ENCODE results near the gene GNA12. TPM values are rescaled to one million over a fixed set of nuclear protein-coding genes. Genes with fewer than 3 reads are reported as not detected.

Gene GNA12
- total and polyA plus RNA-seq, 2 of the 4 experiments (the other 2 are of a cell fraction), result 14.3 to 93.9 TPM

DNA sequence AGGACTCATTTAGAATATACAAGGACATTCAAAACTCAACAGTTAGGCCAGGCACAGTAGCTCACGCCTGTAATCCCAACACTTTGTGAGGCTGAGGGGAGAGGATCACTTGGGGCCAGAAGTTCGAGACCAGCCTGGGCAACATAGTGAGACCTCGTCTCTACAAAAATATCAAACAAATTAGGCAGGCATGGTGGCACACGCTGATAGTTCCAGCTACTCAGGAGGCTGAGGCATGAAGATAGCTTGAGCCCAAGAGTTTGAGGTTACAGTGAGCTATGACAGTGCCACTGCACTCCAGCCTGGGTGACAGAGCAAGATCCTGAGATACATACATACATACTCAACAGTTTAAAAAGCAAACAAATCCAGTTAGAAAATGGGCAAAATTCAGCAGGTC lies 44.9 kb downstream of the GNA12 start:
- intact Hi-C loops (cut with micrococcal nuclease) (loop anchor here (5.0 kb wide), 1 partner anchor 37 kb away; no protein-coding TSS in a partner anchor), dilution Hi-C loops (cut with HindIII; ENCODE audit: low sequenced_read_pairs, unreplicated experiment) (no loop called here), in situ Hi-C loops (cut with MboI; ENCODE audit: low sequenced_read_pairs) (no loop called here)
- DNase-seq (no peak), ATAC-seq (ENCODE audit: low read depth) (no peak)
- H2AK9ac ChIP-seq (replicated peaks; ENCODE audit: low read depth, low read length, poor library complexity), result no peak overlapping the region
- no peak overlapping the region for H3K27ac ChIP-seq (ENCODE audit: insufficient read depth, low read length)
- no peaks in the 10 kb centered on the region for H3K27me3 ChIP-seq (ENCODE audit: control insufficient read depth, insufficient read depth, low read length)
- peak overlapping the region; percentile 50; the same call in 1 of the 2 replicates for H3K4ac ChIP-seq (ENCODE audit: low read depth, low read length)
- H2BK5ac ChIP-seq (ENCODE audit: low read depth, low read length, poor library complexity, severe bottlenecking), result no peak overlapping the region
- ChIA-PET POLR2A (ENCODE audit: unreplicated experiment) (no interaction called here), CTCF (interaction anchor here (0.7 to 1.2 kb wide), 3 partner anchors 14 to 1948 kb away, joined by 3 read pairs; no protein-coding TSS in a partner anchor)
- TF ChIP-seq RAD21 (IDR thresholded peaks at IDR 0.05; ENCODE audit: low read length), result no peak
- no peak for TF ChIP-seq NFE2L2 (IDR thresholded peaks at IDR 0.05; ENCODE audit: low read depth, low read length)
- no peak for TF ChIP-seq FOS (IDR thresholded peaks at IDR 0.05; ENCODE audit: low read depth, low read length)
- TF ChIP-seq RFX5 (IDR thresholded peaks at IDR 0.05; ENCODE audit: low read depth, low read length), result no peak
- TF ChIP-seq CHD1 (IDR thresholded peaks at IDR 0.05; ENCODE audit: low read depth, low read length), result no peak
- no peak for TF ChIP-seq SMC3 (IDR thresholded peaks at IDR 0.05; ENCODE audit: low read depth, low read length)
- no peak for TF ChIP-seq RCOR1 (IDR thresholded peaks at IDR 0.05; ENCODE audit: insufficient replicate concordance, low read length)
- TF ChIP-seq, protein P1, sequence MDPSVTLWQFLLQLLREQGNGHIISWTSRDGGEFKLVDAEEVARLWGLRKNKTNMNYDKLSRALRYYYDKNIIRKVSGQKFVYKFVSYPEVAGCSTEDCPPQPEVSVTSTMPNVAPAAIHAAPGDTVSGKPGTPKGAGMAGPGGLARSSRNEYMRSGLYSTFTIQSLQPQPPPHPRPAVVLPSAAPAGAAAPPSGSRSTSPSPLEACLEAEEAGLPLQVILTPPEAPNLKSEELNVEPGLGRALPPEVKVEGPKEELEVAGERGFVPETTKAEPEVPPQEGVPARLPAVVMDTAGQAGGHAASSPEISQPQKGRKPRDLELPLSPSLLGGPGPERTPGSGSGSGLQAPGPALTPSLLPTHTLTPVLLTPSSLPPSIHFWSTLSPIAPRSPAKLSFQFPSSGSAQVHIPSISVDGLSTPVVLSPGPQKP (IDR thresholded peaks at IDR 0.05; ENCODE audit: borderline replicate concordance, low read depth, low read length), result no peak
- TF ChIP-seq MAFK (IDR thresholded peaks at IDR 0.05; ENCODE audit: low read depth, low read length), result no peak
- TF ChIP-seq, protein P2, sequence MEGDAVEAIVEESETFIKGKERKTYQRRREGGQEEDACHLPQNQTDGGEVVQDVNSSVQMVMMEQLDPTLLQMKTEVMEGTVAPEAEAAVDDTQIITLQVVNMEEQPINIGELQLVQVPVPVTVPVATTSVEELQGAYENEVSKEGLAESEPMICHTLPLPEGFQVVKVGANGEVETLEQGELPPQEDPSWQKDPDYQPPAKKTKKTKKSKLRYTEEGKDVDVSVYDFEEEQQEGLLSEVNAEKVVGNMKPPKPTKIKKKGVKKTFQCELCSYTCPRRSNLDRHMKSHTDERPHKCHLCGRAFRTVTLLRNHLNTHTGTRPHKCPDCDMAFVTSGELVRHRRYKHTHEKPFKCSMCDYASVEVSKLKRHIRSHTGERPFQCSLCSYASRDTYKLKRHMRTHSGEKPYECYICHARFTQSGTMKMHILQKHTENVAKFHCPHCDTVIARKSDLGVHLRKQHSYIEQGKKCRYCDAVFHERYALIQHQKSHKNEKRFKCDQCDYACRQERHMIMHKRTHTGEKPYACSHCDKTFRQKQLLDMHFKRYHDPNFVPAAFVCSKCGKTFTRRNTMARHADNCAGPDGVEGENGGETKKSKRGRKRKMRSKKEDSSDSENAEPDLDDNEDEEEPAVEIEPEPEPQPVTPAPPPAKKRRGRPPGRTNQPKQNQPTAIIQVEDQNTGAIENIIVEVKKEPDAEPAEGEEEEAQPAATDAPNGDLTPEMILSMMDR (conservative IDR thresholded peaks at IDR 0.05; ENCODE audit: low read depth, low read length), result no peak
- TF ChIP-seq, protein P3, sequence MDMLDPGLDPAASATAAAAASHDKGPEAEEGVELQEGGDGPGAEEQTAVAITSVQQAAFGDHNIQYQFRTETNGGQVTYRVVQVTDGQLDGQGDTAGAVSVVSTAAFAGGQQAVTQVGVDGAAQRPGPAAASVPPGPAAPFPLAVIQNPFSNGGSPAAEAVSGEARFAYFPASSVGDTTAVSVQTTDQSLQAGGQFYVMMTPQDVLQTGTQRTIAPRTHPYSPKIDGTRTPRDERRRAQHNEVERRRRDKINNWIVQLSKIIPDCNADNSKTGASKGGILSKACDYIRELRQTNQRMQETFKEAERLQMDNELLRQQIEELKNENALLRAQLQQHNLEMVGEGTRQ (IDR thresholded peaks at IDR 0.05; ENCODE audit: low read depth, low read length), result no peak
- H3K18ac ChIP-seq (ENCODE audit: low read depth, low read length), result no peak overlapping the region
- peak overlapping the region; percentile 12; the same call in 1 of the 2 replicates for H3K14ac ChIP-seq (replicated peaks; ENCODE audit: low read depth, low read length)
- H2BK120ac ChIP-seq (ENCODE audit: low read depth, low read length), result no peak overlapping the region
- H4K8ac ChIP-seq (ENCODE audit: low read depth in 2 of 2, low read length in 2 of 2), result peak overlapping the region in 1 of 2 experiments; percentile 18; a peak in 1 of 4 replicates
- no peak overlapping the region for H2AFZ ChIP-seq (replicated peaks; ENCODE audit: low read length, poor library complexity)
- no peak overlapping the region for H2BK20ac ChIP-seq (ENCODE audit: low read depth, low read length)
- H2AK5ac ChIP-seq (ENCODE audit: low read depth, low read length), result peak overlapping the region; percentile 5; the same call in 1 of the 2 replicates
- no peaks in the 10 kb centered on the region for H3K9me3 ChIP-seq (ENCODE audit: control insufficient read depth, insufficient read depth, low read length)
- H3K36me3 ChIP-seq (ENCODE audit: control insufficient read depth, insufficient read depth, low read length), result peaks cover 6% of the 10 kb centered on the region
- 100% methylated on average over 1 of the region's 4 CpGs; no CpG with 5 or more reads in 1 of the 2 experiments for WGBS, 2 experiments (ENCODE audit: extremely low coverage in 2 of 2, insufficient read length in 1 of 2)
- no peak overlapping the region for H4K91ac ChIP-seq (ENCODE audit: insufficient read depth, low read depth, low read length)
- H3K56ac ChIP-seq (ENCODE audit: extremely low read depth, insufficient read depth, low read length), result no peak overlapping the region
- peaks cover 29% of the 10 kb centered on the region for H3K4me1 ChIP-seq (ENCODE audit: control insufficient read depth, insufficient read depth, low read length)
- H3K23ac ChIP-seq (ENCODE audit: low read depth, low read length), result no peak overlapping the region
- no peak overlapping the region for H3K4me3 ChIP-seq (ENCODE audit: insufficient read depth, low read depth, low read length)
- peaks cover 51 to 79% of the 10 kb centered on the region in 2 experiments for H3K79me1 ChIP-seq (ENCODE audit: low read depth in 1 of 2, low read length in 2 of 2)
- BruUV-seq (replicated peaks), result no TSS peak
- H4K20me1 ChIP-seq (ENCODE audit: insufficient read depth, low read length), result peaks cover 11% of the 10 kb centered on the region; the same call in 1 of the 2 replicates
- no peak overlapping the region for H2BK15ac ChIP-seq (ENCODE audit: low read depth, low read length)
- peaks cover 41% of the 10 kb centered on the region for H3K9me1 ChIP-seq (ENCODE audit: insufficient read depth, low read length)
- H3K9ac ChIP-seq (ENCODE audit: low read depth, low read length), result no peak overlapping the region
- H4K5ac ChIP-seq (ENCODE audit: low read depth, low read length), result no peak overlapping the region
- no peak overlapping the region for H3K4me2 ChIP-seq (ENCODE audit: low read depth, low read length)

Data from IMR-90 (cell line).